GM18907 (cell line): ENCODE data around the gene MYO15B.

Experiments
- ATAC-seq: cut with Tn5 transposase; IDR thresholded peaks from one replicate; pipeline ENCODE4 v1.9.1; 2021; ENCODE audit warnings: mild to moderate bottlenecking, moderate library complexity; ENCODE audit not compliant: unreplicated experiment

The MYO15B gene

DNA sequence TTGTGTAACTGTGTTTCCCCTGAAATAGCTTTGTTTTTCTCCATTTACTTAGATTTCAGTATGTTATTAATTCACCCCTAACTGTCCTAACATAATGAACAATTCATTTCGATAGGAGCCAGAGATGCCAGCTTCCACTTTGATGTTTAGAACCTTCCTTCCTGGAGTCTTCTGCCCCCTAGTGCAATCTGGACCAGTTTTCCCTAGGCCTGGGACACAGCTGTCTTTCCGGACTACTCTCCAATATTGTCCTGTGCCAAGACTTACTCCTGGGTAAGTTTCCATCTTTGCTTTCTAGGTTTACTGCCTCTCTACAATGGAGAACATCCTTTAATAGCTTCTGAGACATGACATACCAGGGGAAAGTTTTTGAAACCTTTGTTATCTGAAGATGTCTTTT, 66.6 kb downstream of the MYO15B start:
- ATAC-seq = no peak

DNA sequence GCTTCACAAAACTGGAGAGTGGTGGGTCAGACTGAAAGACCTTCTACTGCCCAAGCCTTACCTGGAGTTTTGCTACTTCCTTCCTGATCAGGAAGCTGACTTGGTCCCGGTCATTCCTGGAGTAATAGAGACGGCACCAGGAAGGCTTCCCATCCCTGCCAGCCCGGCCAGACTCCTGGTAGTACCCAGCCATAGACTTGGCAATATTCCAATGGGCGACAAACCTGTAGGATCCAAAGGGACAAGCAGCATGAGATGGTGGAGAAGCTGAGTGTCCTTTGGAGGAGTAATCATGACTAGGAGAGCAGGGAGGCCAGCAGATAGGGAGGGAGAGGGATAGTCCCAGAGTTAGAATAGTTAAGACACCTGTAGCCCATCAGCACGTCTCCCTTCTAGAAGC, 70.6 kb downstream of the MYO15B start:
- ATAC-seq = no peak

DNA sequence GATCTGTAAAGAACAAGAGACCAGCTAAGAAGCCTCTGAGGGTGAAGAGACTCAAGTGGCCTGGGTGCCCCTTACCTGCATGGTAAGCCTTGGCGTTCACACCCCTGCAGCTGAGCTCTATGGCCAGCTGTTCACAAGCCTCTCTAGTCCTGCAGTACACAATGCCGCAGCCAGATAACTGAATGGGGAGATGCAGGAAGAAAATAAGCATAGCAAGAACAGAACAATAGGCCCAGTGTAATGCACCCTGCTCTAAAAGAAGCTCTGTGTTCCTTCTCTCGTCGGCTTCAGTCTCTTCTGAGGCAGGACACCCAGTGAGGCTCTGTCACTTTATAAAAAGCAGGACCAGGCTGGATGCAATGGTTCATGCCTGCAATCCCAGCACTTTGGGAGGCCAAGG, 73.9 kb downstream of the MYO15B start:
- ATAC-seq = no peak

DNA sequence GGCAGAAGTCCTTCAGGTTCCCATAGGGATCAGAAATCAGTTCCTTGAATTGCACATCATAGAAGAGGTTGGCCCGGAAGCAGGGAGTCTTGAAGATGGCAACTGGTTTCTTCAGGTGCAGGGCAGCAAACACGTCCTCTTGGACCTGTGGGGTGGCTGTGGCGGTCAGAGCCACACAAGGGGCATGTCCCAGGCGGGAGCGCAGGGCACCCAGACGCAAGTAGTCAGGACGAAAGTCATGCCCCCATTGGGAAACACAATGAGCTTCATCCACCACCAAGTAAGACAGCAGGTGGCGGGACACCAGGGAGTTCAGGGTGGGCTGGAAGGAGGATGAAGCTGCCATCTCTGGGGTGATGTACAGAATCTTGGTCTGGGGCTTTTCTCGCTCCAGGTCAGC, 74.9 kb downstream of the MYO15B start:
- no peak for ATAC-seq

DNA sequence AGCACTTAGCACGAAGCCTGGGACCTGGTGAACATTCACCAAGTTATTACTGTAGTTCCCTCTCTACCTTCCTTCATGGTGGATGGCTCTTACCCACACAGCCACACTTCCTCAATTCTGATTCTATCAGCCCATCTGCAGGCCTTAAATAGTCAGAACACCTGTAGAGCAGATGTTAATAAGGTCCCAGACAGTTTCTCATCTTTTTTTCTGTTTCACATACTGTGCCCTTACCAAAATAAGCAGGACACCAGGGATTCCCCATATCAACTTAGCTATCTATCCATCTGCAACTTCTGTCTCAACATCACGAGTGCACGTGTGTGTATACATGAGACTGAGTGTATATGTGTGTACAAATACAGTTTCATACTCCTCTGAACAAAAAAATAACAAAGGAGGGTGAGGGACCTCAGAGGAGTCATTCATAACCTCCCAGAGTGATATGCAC, 76.5 kb downstream of the MYO15B start:
- peak; percentile 57 for ATAC-seq

DNA sequence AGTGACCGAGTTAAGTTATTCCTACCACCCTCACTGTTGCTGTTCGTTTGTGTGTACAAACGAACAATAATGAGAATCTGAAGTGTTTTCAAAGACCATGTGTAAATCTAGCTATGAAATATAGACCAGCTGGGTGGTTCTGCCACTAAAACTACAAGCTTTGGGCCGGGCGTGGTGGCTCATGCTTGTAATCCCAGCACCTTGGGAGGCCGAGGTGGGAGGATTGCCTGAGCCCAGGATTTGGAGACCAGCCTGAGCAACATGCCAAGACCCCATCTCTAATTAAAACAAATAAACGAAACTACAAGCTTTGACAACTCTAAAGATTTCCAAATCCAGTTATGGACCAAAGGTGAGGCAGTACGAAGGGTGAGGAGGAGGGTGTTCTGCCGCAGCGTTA, 78.4 kb downstream of the MYO15B start:
- ATAC-seq = no peak

- ATAC-seq = peak; percentile 80
Observed at GRCh38 chr17:75666959-75667790, 79.6 kb downstream of the MYO15B start, which contains the start of the genes RECQL5 and SAP30BP. TSS of gene RECQL5 (minus strand) at chr17:75667154. CDS start at chr17:75666557, 597 bp downstream. TSS of gene SAP30BP (plus strand) at chr17:75667338. CDS start at chr17:75667373, 35 bp downstream.

DNA sequence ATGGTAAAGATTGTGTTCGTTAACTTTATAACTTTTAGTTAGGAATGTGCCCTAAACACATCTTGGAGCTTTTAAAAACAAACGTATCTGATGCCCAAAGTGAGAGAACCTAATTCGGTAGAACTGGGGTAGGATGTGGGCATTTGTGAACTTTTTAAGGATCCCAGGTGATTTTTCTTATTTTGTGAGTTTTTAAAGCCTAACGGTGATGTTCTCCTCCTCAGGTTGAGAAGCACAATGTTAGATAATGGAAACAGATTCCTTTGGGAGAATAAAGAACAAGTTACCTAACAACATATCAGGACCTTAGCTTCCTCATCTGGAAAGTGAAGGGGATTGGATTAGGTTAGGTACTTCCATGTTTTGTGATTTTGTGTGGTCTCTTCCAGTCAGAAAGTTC, 80.2 kb downstream of the MYO15B start:
- no peak for ATAC-seq

DNA sequence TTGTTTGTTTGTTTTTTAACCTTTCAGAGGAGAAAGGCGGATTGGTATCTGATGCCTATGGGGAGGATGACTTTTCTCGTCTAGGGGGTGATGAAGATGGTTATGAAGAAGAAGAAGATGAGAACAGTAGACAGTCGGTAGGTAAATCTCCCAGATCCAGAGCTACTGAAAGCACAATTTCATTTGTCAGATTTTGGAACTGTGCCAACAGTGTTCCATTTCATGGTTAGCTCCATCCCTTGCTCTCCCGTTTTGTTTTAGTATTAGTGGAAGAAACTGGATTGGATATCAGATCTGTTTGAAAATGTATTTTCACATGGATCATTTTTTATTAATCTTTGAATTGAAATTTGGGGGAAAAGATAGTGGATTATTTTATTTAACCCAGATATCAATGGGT, 80.9 kb downstream of the MYO15B start:
- no peak for ATAC-seq

DNA sequence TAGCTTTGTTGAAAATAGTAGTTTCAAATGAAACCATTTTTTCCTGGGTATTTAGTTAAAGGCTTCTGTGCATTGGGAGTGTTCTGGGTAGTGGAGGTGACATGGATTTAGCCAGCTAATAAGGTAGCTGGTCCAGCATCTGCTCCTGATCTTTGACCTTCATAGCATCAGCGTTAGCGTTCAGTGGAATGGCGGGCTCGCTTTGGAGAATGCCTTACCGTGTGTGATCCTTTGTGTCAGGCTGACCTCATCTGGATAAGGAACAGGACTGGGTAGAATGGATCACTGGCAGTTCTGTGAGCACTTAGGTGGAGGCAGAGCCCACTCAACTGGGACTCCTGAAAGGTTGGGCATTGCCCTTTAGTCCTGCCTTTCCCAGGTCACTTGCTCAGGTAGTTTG, 83.3 kb downstream of the MYO15B start:
- no peak for ATAC-seq

GRCh38 chr17:75672011-75672410, 84.4 kb downstream of the MYO15B start:
- ATAC-seq = no peak

DNA sequence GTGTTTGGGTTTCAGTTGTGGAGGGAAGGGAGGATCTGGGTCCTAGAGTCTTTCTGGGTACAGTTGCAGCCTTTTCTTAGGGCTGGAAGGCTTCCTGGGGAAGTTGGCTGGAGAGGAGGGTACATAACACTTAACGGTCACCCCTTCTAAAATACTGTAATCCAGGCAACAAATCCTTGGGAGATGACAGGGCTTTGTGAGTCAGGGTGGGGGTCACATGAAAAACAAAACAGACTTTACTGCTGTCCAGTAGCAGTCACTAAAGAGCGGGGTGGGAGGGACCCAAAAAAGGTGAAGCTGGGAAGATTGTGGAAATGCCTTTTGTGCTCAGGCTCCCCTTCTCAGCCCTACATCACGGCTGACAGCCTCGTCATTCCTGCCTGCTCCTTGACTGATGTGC, 85.9 kb downstream of the MYO15B start:
- ATAC-seq = no peak
